HL-60 (cell line): ENCODE measurements around the gene IGFBPL1.

Source experiments
- DNase-seq, 2 experiments: peaks; one replicate each; pipeline ENCODE4 v3.0.0-alpha.2; 2010 to 2020; ENCODE audit warnings: low read depth in 1 of 2, low spot score in 1 of 2
- H3K27ac ChIP-seq: fragments of 250-450 bp; sonication (Bioruptor Pico); replicated peaks from 2 replicates; pipeline ENCODE4 v1.5.1; 2020; ENCODE audit warnings: mild to moderate bottlenecking, moderate library complexity
- H3K27me3 ChIP-seq: fragments of 250-450 bp; sonication (Bioruptor Pico); 2 replicates; pipeline ENCODE4 v1.5.1; 2021; ENCODE audit warnings: mild to moderate bottlenecking, moderate library complexity; ENCODE audit not compliant: insufficient read depth, poor library complexity, severe bottlenecking
- H3K4me3 ChIP-seq: replicated peaks from 2 replicates; pipeline ENCODE4 v1.5.1; 2011; ENCODE audit warnings: mild to moderate bottlenecking, control low read depth, low read length; ENCODE audit not compliant: insufficient read depth
- GABPA ChIP-seq: IDR thresholded peaks from 2 replicates; pipeline ENCODE4 v1.6.1; 2012; ENCODE audit warnings: low read depth
- POLR2AphosphoS5 ChIP-seq: IDR thresholded peaks from 2 replicates; pipeline ENCODE4 v1.6.1; 2012; ENCODE audit warnings: low read depth
- REST ChIP-seq: IDR thresholded peaks from 2 replicates; pipeline ENCODE4 v1.6.1; 2012; ENCODE audit warnings: low read depth; ENCODE audit not compliant: insufficient replicate concordance
- SPI1 ChIP-seq: IDR thresholded peaks from 2 replicates; pipeline ENCODE4 v1.6.1; 2012; ENCODE audit warnings: low read depth, mild to moderate bottlenecking, borderline replicate concordance
- TF ChIP-seq, protein P1 (sequence below): IDR thresholded peaks from one replicate; pipeline ENCODE4 v1.5.1; 2011; ENCODE audit warnings: low read length, control low read depth, inconsistent platforms; ENCODE audit not compliant: insufficient read depth

IGFBPL1 gene

GRCh38 chr9:38441347-38442085, 17.3 kb upstream of the IGFBPL1 start:
- TF ChIP-seq REST, result no peak
- Histone ChIP-seq H3K27me3 (no peaks in the 10 kb centered on the region), H3K27ac (no peak overlapping the region), H3K4me3 (no peak overlapping the region)
- no peak for DNase-seq

DNA sequence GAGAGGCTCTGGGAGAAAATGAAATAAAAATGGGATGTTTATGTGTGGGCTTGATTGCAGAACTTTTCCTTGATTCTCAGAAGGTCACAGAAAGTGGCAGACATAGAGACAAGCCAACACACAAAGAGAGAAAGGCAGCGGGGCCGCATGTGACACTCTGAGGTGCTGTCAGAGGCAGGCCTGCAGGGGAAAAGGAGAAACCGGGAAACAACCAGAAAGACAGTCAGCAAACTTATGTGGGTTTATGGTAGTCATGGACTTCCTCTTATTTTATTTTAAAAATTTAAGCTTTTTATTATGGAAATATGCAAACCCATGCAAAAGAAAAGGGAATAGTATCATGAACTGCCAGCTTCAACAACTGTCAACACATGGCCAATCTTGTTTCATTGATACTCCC, 16.3 kb upstream of the IGFBPL1 start:
- Histone ChIP-seq H3K27me3 (no peaks in the 10 kb centered on the region), H3K4me3 (no peak overlapping the region), H3K27ac (no peak overlapping the region)
- DNase-seq, result peak in 1 of 2 experiments; percentile 31
- TF ChIP-seq REST (no peak), SPI1 (peak; percentile 77)

GRCh38 chr9:38439916-38440301, 15.7 kb upstream of the IGFBPL1 start:
- no peaks in the 10 kb centered on the region for H3K27me3 ChIP-seq
- no peak for DNase-seq
- TF ChIP-seq REST (no peak), GABPA (no peak), POLR2AphosphoS5 (no peak), SPI1 (no peak)
- TF ChIP-seq, protein P1, sequence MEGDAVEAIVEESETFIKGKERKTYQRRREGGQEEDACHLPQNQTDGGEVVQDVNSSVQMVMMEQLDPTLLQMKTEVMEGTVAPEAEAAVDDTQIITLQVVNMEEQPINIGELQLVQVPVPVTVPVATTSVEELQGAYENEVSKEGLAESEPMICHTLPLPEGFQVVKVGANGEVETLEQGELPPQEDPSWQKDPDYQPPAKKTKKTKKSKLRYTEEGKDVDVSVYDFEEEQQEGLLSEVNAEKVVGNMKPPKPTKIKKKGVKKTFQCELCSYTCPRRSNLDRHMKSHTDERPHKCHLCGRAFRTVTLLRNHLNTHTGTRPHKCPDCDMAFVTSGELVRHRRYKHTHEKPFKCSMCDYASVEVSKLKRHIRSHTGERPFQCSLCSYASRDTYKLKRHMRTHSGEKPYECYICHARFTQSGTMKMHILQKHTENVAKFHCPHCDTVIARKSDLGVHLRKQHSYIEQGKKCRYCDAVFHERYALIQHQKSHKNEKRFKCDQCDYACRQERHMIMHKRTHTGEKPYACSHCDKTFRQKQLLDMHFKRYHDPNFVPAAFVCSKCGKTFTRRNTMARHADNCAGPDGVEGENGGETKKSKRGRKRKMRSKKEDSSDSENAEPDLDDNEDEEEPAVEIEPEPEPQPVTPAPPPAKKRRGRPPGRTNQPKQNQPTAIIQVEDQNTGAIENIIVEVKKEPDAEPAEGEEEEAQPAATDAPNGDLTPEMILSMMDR, result no peak
- no peak overlapping the region for H3K4me3 ChIP-seq
- no peak overlapping the region for H3K27ac ChIP-seq

DNA sequence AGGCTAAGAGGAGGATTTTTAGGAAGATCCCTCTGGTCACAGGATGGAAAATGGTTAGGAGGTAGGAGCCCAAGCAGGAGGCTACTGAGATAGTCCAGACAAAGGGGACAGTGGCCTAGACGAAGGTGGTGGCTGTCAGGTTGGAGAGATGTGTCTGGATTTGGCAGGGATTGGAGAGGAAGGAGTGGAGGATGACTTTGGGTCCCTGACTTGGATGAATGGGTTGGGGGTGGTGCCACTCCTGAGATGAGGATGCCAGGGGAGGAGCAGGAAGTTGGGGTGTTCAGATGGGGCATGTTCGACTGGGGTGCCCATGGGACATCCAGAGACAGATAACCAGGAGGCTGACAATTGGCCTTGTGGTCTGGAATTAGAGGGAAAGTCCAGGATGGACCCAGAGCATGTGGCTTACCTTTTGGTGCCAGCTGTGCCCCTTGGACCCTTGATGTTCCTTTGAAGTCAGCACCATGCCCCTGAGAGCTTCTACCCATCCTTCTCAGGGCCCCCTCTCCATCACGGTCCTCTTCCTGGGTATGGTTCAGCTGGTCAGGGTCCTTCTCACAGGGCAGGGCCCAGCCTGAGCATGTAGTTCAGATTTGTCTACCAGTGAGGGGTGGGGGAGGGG, 15.1 kb upstream of the IGFBPL1 start:
- no peak overlapping the region for H3K4me3 ChIP-seq
- DNase-seq, result no peak
- no peak for TF ChIP-seq SPI1
- no peak for TF ChIP-seq POLR2AphosphoS5
- TF ChIP-seq REST, result no peak
- no peak for TF ChIP-seq GABPA
- TF ChIP-seq, protein P1, result no peak

More for the DNA sequence above, 15.1 kb upstream of the IGFBPL1 start:
- Histone ChIP-seq H3K27ac (no peak overlapping the region), H3K27me3 (no peaks in the 10 kb centered on the region)
